ENCODE results near the gene ARPC5L.

GRCh38 chr9:124897570-124898460 lies 35.9 kb downstream of the ARPC5L start:
- no peak for TF ChIP-seq CTCF (IDR thresholded peaks at IDR 0.05; ENCODE audit: borderline replicate concordance, extremely low read depth, low read length, poor library complexity, severe bottlenecking)
- no peak for TF ChIP-seq EZH2 (IDR thresholded peaks at IDR 0.05; ENCODE audit: borderline replicate concordance, low read depth, low read length, severe bottlenecking)

Measured in DND-41 (cell line).